Measurements from ENCODE around the gene BTF3. TPM values are rescaled to one million over a fixed set of nuclear protein-coding genes. Genes with fewer than 3 reads are reported as not detected.
A peak's percentile ranks its signal among the peaks of the same experiment; 100 is the strongest.

BTF3 gene
- total RNA-seq, 1 experiment from 2014 or later = 861 TPM

- H2BK5ac ChIP-seq (ENCODE audit: insufficient read length, low read length) = no peak overlapping the region
- WGBS (ENCODE audit: extremely low coverage, insufficient read length, low lambda C conversion rate) = no CpG with 5 or more reads among the region's 2 CpGs
- Mint-ChIP-seq H3K4me1 (peaks cover 31% of the 10 kb centered on the region in 2 experiments), H3K36me3 (ENCODE audit: insufficient read depth in 1 of 3, low read depth in 3 of 3) (peaks cover 40 to 70% (median 64%) of the 10 kb centered on the region in 3 experiments; a peak in 6 of 7 replicates), H3K9me3 (no peaks in the 10 kb centered on the region), H3K4me3 (peak overlapping the region in 1 of 2 experiments; percentile 22; a peak in 2 of 5 replicates), H3K27me3 (ENCODE audit: low read depth) (no peaks in the 10 kb centered on the region), H3K27ac (peak overlapping the region in 1 of 3 experiments; percentile 37; a peak in 2 of 7 replicates)
- DNase-seq = no peak
- H3K79me1 ChIP-seq (ENCODE audit: insufficient read depth, low read depth, low read length, poor library complexity, severe bottlenecking) = no peaks in the 10 kb centered on the region
- no peak overlapping the region for H2BK15ac ChIP-seq (ENCODE audit: low read depth, low read length)
- no peak overlapping the region for H2BK20ac ChIP-seq (ENCODE audit: low read depth, low read length, poor library complexity, severe bottlenecking)
- H3K79me2 ChIP-seq (ENCODE audit: insufficient read depth, low read length) = peaks cover 21% of the 10 kb centered on the region; the same call in 1 of the 2 replicates
- H3K4ac ChIP-seq (ENCODE audit: low read depth, low read length) = no peak overlapping the region
- no peak overlapping the region for H2AFZ ChIP-seq (ENCODE audit: low read length)
- no peak overlapping the region for H2AK5ac ChIP-seq (ENCODE audit: insufficient read length, low read length)
- H2BK12ac ChIP-seq (ENCODE audit: insufficient read length, low read depth, low read length) = no peak overlapping the region
- TF ChIP-seq CTCF (conservative IDR thresholded peaks at IDR 0.05) = no peak
- no peaks in the 10 kb centered on the region for H3K9me3 ChIP-seq (ENCODE audit: control insufficient read depth, low read depth, low read length)
- H4K91ac ChIP-seq (ENCODE audit: insufficient read length, low read depth, low read length) = no peak overlapping the region
- no peak overlapping the region for H3K18ac ChIP-seq (ENCODE audit: insufficient read length, low read depth, low read length)
- H3K4me2 ChIP-seq (ENCODE audit: insufficient read depth, insufficient read length, low read length) = no peak overlapping the region
- no peak overlapping the region for H3K56ac ChIP-seq (ENCODE audit: insufficient read length, low read depth, low read length)
- H3K27me3 ChIP-seq (ENCODE audit: insufficient read depth, low read length) = no peaks in the 10 kb centered on the region
- H3K9ac ChIP-seq (ENCODE audit: extremely low read depth, insufficient read length, low read length) = no peak overlapping the region
- no peak overlapping the region for H3K27ac ChIP-seq (ENCODE audit: insufficient read length, low read depth, low read length)
- no peaks in the 10 kb centered on the region for H3K4me1 ChIP-seq (ENCODE audit: insufficient read depth, low read length)
- H3K23me2 ChIP-seq (ENCODE audit: insufficient read length, low read depth, low read length, poor library complexity, severe bottlenecking) = peaks cover 8% of the 10 kb centered on the region
- no peak overlapping the region for H4K5ac ChIP-seq (ENCODE audit: insufficient read length, low read depth, low read length)
- no peaks in the 10 kb centered on the region for H4K20me1 ChIP-seq (ENCODE audit: control insufficient read depth, insufficient read depth, insufficient read length)
- no peak overlapping the region for H4K8ac ChIP-seq (replicated peaks; ENCODE audit: insufficient read length, low read depth, low read length)
- no peak overlapping the region for H2BK120ac ChIP-seq (ENCODE audit: low read depth, low read length, poor library complexity, severe bottlenecking)
- no peak overlapping the region for H3K23ac ChIP-seq (ENCODE audit: insufficient read length, low read depth, low read length)
- no peak overlapping the region for H3T11ph ChIP-seq (ENCODE audit: low read length)
- no peak overlapping the region for H3K14ac ChIP-seq (ENCODE audit: insufficient read depth, low read length)
These were observed 3.2 kb downstream of the BTF3 start for GRCh38 chr5:73501406-73501805.

All from H9 (cell line).